Prostate gland (tissue), 2 donors: Measurements from ENCODE around the gene EPB41L4A. TPM values are rescaled to one million over a fixed set of nuclear protein-coding genes. Genes with fewer than 3 reads are reported as not detected.

Experiments used
- DNase-seq: peaks from one replicate; pipeline ENCODE4 v3.0.0-alpha.2; 2019; ENCODE audit warnings: low spot score
- H3K27ac ChIP-seq, 2 donors: fragments of 200-600 bp; sonication (generic); 2 replicates each; pipeline ENCODE4 v1.5.1; 2017 to 2019
- H3K27me3 ChIP-seq: fragments of 200-600 bp; sonication (generic); replicated peaks from 2 replicates; pipeline ENCODE4 v1.5.1; 2019; ENCODE audit not compliant: insufficient read depth
- H3K36me3 ChIP-seq, 2 donors: fragments of 200-600 bp; sonication (generic); 1 replicate in 1 of 2; 2 replicates in 1 of 2; pipeline versions ENCODE4 v1.5.1 to v1.8.1; 2017 to 2019
- H3K4me1 ChIP-seq: fragments of 200-600 bp; sonication (generic); replicated peaks from 2 replicates; pipeline ENCODE4 v1.5.1; 2019
- H3K4me3 ChIP-seq, 2 donors: fragments of 200-600 bp; sonication (generic); 2 replicates each; pipeline ENCODE4 v1.5.1; 2017 to 2019
- H3K9me3 ChIP-seq: fragments of 200-600 bp; sonication (generic); 2 replicates; pipeline ENCODE4 v1.5.1; 2017
- POLR2A ChIP-seq: fragments of 450-650 bp; IDR thresholded peaks from one replicate; pipeline ENCODE4 v1.6.1; 2016; ENCODE audit warnings: antibody characterized with exemption, mild to moderate bottlenecking
- POLR2AphosphoS5 ChIP-seq: sonication (generic); formaldehyde crosslinking; IDR thresholded peaks from one replicate; pipeline ENCODE4 v1.6.1; 2017; ENCODE audit warnings: antibody characterized with exemption
- WGBS: methylation state at CpG from one replicate; pipeline ENCODE4 v1.1.5; 2018; 5-methylcytosine and 5-hydroxymethylcytosine counted together
- intact Hi-C: fragments of 100-400 bp; cut with DNase I; formaldehyde crosslinking; loops from one replicate; pipeline ENCODE4 v1.14.2; 2022
- total RNA-seq, 2 donors: library from RNA; depleted of rRNA; stranded (reverse); fragments of >200 nt; gene quantifications; one replicate each; pipeline ENCODE4 v1.1.0, GENCODE V29; 2016
- TF ChIP-seq, protein P1 (sequence below), 4 experiments: fragments of 200-600 bp in 2 of 4; fragments of 450-650 bp in 2 of 4; sonication (generic) in 2 of 4; IDR thresholded peaks; 1 replicate in 3 of 4; 2 replicates in 1 of 4; pipeline ENCODE4 v1.5.1; 2016 to 2019; ENCODE audit warnings: antibody characterized with exemption in 4 of 4, mild to moderate bottlenecking in 2 of 4, moderate library complexity in 2 of 4

The EPB41L4A gene
- total RNA-seq, 2 donors from 2014 or later, result 23.0 to 37.5 TPM

DNA sequence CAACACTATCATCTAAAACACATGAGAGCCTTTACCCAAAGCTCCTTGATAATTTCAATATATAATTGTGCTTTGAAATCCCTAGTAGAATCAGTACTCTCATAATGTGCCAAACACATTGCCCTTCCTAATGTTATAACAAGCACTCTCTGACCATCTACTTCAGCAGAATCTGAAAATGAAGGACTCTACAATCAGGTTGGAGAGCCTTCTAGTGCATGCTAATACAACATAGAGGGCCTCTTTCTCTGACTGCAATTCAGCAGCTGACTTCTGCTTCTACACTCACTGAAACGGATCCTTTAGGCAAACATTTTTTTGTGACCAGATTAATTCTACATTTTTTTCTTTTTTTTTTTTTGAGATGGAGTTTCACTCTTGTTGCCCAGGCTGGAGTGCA is 155.6 kb downstream of the EPB41L4A start:
- H3K27ac ChIP-seq, result no peak overlapping the region
- TF ChIP-seq POLR2A, result no peak
- TF ChIP-seq, protein P1, sequence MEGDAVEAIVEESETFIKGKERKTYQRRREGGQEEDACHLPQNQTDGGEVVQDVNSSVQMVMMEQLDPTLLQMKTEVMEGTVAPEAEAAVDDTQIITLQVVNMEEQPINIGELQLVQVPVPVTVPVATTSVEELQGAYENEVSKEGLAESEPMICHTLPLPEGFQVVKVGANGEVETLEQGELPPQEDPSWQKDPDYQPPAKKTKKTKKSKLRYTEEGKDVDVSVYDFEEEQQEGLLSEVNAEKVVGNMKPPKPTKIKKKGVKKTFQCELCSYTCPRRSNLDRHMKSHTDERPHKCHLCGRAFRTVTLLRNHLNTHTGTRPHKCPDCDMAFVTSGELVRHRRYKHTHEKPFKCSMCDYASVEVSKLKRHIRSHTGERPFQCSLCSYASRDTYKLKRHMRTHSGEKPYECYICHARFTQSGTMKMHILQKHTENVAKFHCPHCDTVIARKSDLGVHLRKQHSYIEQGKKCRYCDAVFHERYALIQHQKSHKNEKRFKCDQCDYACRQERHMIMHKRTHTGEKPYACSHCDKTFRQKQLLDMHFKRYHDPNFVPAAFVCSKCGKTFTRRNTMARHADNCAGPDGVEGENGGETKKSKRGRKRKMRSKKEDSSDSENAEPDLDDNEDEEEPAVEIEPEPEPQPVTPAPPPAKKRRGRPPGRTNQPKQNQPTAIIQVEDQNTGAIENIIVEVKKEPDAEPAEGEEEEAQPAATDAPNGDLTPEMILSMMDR (IDR thresholded peaks at IDR 0.05), result no peak
- TF ChIP-seq POLR2AphosphoS5, result no peak
- no peaks in the 10 kb centered on the region for H3K4me1 ChIP-seq
- H3K36me3 ChIP-seq, result no peaks in the 10 kb centered on the region
- intact Hi-C loops, result no loop called here
- DNase-seq, result no peak
- H3K27me3 ChIP-seq, result no peaks in the 10 kb centered on the region
- H3K4me3 ChIP-seq, result no peak overlapping the region
- no peaks in the 10 kb centered on the region for H3K9me3 ChIP-seq
- 100% methylated on average over 1 of the region's 1 CpG for WGBS

DNA sequence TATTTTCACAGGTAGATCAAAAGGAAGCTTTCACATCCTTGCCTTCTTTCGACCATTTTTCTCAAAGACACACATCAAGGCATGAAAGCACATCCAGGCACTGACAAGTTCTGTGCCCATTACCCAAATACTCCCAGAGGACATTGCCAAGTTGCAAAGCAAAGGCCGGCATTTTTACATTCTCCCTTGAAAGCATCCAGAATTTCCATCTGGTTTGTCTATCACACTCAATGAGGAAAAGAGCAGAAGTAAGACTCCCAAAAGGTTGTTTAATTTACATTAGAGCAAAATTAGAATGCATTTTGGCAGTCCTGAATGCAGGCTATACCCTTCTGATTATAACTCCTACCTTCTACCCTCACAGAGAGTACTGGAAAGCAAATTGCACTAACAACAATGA is 160.5 kb downstream of the EPB41L4A start:
- Histone ChIP-seq H3K4me1 (no peaks in the 10 kb centered on the region), H3K4me3 (no peak overlapping the region), H3K27ac (no peak overlapping the region), H3K27me3 (no peaks in the 10 kb centered on the region), H3K9me3 (no peaks in the 10 kb centered on the region), H3K36me3 (no peaks in the 10 kb centered on the region)
- intact Hi-C loops, result no loop called here
- WGBS, result 82% methylated on average over 2 of the region's 2 CpGs
- no peak for DNase-seq
- no peak for TF ChIP-seq POLR2AphosphoS5
- TF ChIP-seq, protein P1 (IDR thresholded peaks at IDR 0.05), result no peak
- no peak for TF ChIP-seq POLR2A

DNA sequence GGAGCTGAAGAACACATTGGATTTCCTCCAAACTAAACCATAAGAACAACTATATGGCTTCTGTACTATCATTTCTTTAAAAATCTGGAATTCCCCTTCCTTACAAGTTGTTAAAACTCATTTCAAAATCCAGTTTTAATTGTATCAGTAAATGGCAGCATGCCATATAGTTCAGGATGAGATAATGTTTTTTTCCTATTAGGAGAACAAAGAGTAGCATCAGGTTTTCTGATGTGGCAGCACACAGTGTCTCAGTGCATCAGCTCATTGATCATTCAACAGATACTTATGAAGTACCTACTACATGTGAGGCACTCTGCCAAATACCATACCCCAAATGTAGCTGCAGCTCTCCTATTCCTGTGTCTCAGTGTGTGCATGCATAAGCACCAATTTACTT is 161.1 kb downstream of the EPB41L4A start:
- no peak for DNase-seq
- no peaks in the 10 kb centered on the region for H3K4me1 ChIP-seq
- H3K27me3 ChIP-seq, result no peaks in the 10 kb centered on the region
- no peaks in the 10 kb centered on the region for H3K9me3 ChIP-seq
- H3K4me3 ChIP-seq, result no peak overlapping the region
- H3K36me3 ChIP-seq, result no peaks in the 10 kb centered on the region
- intact Hi-C loops, result no loop called here
- no peak for TF ChIP-seq POLR2A
- TF ChIP-seq POLR2AphosphoS5, result no peak
- TF ChIP-seq, protein P1 (IDR thresholded peaks at IDR 0.05), result no peak
- H3K27ac ChIP-seq, result no peak overlapping the region

DNA sequence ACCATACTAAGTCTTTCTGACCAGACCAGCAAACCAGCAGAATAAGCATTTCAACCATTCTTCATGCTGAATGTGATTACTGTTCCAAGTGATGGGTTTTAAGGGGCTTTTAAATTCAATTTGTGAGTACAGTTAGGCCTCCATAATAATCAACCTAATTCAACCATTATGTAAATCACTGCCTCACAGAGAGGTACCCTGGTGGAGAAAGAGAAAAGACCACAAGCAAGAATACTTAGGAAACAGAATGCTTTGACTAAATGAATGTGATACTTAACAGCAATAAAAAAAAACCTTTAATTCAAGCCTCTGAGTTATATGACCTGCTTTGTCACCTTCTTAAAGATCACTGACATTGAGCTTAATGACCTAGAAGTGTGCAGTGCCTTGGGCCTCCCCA is 162.1 kb downstream of the EPB41L4A start:
- TF ChIP-seq, protein P1 (IDR thresholded peaks at IDR 0.05), result no peak
- TF ChIP-seq POLR2AphosphoS5, result no peak
- TF ChIP-seq POLR2A, result no peak
- H3K4me3 ChIP-seq, result no peak overlapping the region
- H3K27ac ChIP-seq, result no peak overlapping the region
- no peaks in the 10 kb centered on the region for H3K4me1 ChIP-seq
- no peaks in the 10 kb centered on the region for H3K9me3 ChIP-seq
- intact Hi-C loops, result no loop called here
- no peak for DNase-seq
- no peaks in the 10 kb centered on the region for H3K36me3 ChIP-seq
- no peaks in the 10 kb centered on the region for H3K27me3 ChIP-seq

DNA sequence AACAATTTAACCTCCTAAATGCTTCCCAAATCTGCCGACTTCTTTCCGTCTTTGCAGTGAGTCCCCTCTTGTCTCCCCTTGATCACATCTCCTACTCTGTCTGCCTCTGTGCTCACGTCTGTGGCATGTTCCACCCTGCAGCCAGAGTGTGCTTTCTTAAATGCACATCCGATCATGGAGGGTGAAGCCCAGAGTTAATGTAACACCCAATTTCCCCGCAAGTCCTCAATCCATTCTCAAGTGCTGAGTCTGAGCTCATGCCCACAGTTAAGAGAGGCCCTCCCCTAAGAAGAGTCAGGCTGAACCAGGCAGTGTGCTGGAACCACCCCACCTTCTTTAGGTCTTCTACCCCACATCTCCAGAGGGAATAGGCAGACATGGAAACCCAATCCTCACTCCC is 164.8 kb downstream of the EPB41L4A start:
- Histone ChIP-seq H3K9me3 (no peaks in the 10 kb centered on the region), H3K27me3 (no peaks in the 10 kb centered on the region), H3K36me3 (no peaks in the 10 kb centered on the region), H3K4me1 (no peaks in the 10 kb centered on the region), H3K27ac (no peak overlapping the region), H3K4me3 (no peak overlapping the region)
- intact Hi-C loops, result no loop called here
- TF ChIP-seq POLR2A (no peak), POLR2AphosphoS5 (no peak)
- TF ChIP-seq, protein P1 (IDR thresholded peaks at IDR 0.05), result no peak
- no peak for DNase-seq
- WGBS, result 84% methylated on average over 5 of the region's 5 CpGs
